Ectodermal cell (in vitro differentiated cells): ENCODE results near the gene MAML2.

ENCODE experiments used
- H3K27ac ChIP-seq: 2 replicates; pipeline ENCODE4 v1.7.0; 2013; ENCODE audit warnings: mild to moderate bottlenecking, low read depth, low read length; ENCODE audit not compliant: insufficient read depth, poor library complexity, severe bottlenecking
- H3K27me3 ChIP-seq: 2 replicates; pipeline ENCODE4 v1.7.0; 2013; ENCODE audit warnings: mild to moderate bottlenecking, low read length; ENCODE audit not compliant: insufficient read depth, control insufficient read depth, poor library complexity, severe bottlenecking
- H3K36me3 ChIP-seq: one replicate; pipeline ENCODE4 v1.7.0; 2013; ENCODE audit warnings: low read length; ENCODE audit not compliant: control insufficient read depth, insufficient read depth
- H3K4me1 ChIP-seq: one replicate; pipeline ENCODE4 v1.7.0; 2013; ENCODE audit warnings: low read length; ENCODE audit not compliant: control insufficient read depth, insufficient read depth
- H3K4me3 ChIP-seq: 2 replicates; pipeline ENCODE4 v1.7.0; 2013; ENCODE audit warnings: low read depth, low read length, control low read depth; ENCODE audit not compliant: insufficient read depth
- H3K9me3 ChIP-seq: 2 replicates; pipeline ENCODE4 v1.7.0; 2013; ENCODE audit warnings: mild to moderate bottlenecking, low read length, moderate library complexity; ENCODE audit not compliant: control insufficient read depth
- WGBS, 2 experiments: methylation state at CpG; one replicate each; pipeline ENCODE4 v1.1.7; 2013; ENCODE audit warnings: missing lambda C conversion rate in 2 of 2; 5-methylcytosine and 5-hydroxymethylcytosine counted together

MAML2 gene

GRCh38 chr11:96284401-96284800, 58.6 kb downstream of the MAML2 start:
- WGBS, 2 experiments, result 100% methylated on average over 1 of the region's 1 CpG; no CpG with 5 or more reads in 1 of the 2 experiments
- no peak overlapping the region for H3K4me3 ChIP-seq
- no peaks in the 10 kb centered on the region for H3K4me1 ChIP-seq
- no peaks in the 10 kb centered on the region for H3K27me3 ChIP-seq
- H3K27ac ChIP-seq, result no peak overlapping the region
- H3K36me3 ChIP-seq, result no peaks in the 10 kb centered on the region
- no peaks in the 10 kb centered on the region for H3K9me3 ChIP-seq

GRCh38 chr11:96282625-96283220, 60.3 kb downstream of the MAML2 start:
- H3K27ac ChIP-seq, result no peak overlapping the region
- no peaks in the 10 kb centered on the region for H3K27me3 ChIP-seq
- no peaks in the 10 kb centered on the region for H3K4me1 ChIP-seq
- H3K36me3 ChIP-seq, result no peaks in the 10 kb centered on the region
- WGBS, 2 experiments, result no CpG with 5 or more reads among the region's 2 CpGs
- no peaks in the 10 kb centered on the region for H3K9me3 ChIP-seq
- H3K4me3 ChIP-seq, result no peak overlapping the region

- no peaks in the 10 kb centered on the region for H3K36me3 ChIP-seq
- H3K27me3 ChIP-seq, result no peaks in the 10 kb centered on the region
- H3K4me1 ChIP-seq, result no peaks in the 10 kb centered on the region
- no peaks in the 10 kb centered on the region for H3K9me3 ChIP-seq
- 67 to 90% methylated on average over 1 of the region's 1 CpG for WGBS, 2 experiments
- no peak overlapping the region for H3K27ac ChIP-seq
- no peak overlapping the region for H3K4me3 ChIP-seq
Measured at GRCh38 chr11:96280444-96280843, 62.6 kb downstream of the MAML2 start.

GRCh38 chr11:96279896-96280290, 63.1 kb downstream of the MAML2 start:
- Histone ChIP-seq H3K27me3 (no peaks in the 10 kb centered on the region), H3K4me3 (no peak overlapping the region), H3K27ac (no peak overlapping the region), H3K4me1 (no peaks in the 10 kb centered on the region), H3K36me3 (no peaks in the 10 kb centered on the region), H3K9me3 (no peaks in the 10 kb centered on the region)

- Histone ChIP-seq H3K27me3 (no peaks in the 10 kb centered on the region), H3K4me3 (no peak overlapping the region), H3K4me1 (no peaks in the 10 kb centered on the region), H3K36me3 (no peaks in the 10 kb centered on the region), H3K9me3 (no peaks in the 10 kb centered on the region), H3K27ac (no peak overlapping the region)
- 82 to 89% methylated on average over 3 of the region's 3 CpGs for WGBS, 2 experiments
Measured at GRCh38 chr11:96279018-96279895, 63.7 kb downstream of the MAML2 start.

- Histone ChIP-seq H3K27ac (no peak overlapping the region), H3K36me3 (no peaks in the 10 kb centered on the region)
- WGBS, 2 experiments, result 90 to 96% methylated on average over 6 of the region's 6 CpGs
Measured at GRCh38 chr11:96278039-96278897, 64.7 kb downstream of the MAML2 start.

GRCh38 chr11:96277696-96278038, 65.3 kb downstream of the MAML2 start:
- H3K4me3 ChIP-seq, result no peak overlapping the region
- no peak overlapping the region for H3K27ac ChIP-seq
- H3K36me3 ChIP-seq, result no peaks in the 10 kb centered on the region
- no peaks in the 10 kb centered on the region for H3K4me1 ChIP-seq
- H3K27me3 ChIP-seq, result no peaks in the 10 kb centered on the region
- H3K9me3 ChIP-seq, result no peaks in the 10 kb centered on the region

More at GRCh38 chr11:96278039-96278897, 64.7 kb downstream of the MAML2 start:
- Histone ChIP-seq H3K4me1 (no peaks in the 10 kb centered on the region), H3K9me3 (no peaks in the 10 kb centered on the region), H3K27me3 (no peaks in the 10 kb centered on the region), H3K4me3 (no peak overlapping the region)

GRCh38 chr11:96276836-96277235, 66.2 kb downstream of the MAML2 start:
- WGBS, 2 experiments, result 92 to 93% methylated on average over 4 to 5 of the region's 5 CpGs
- Histone ChIP-seq H3K27ac (no peak overlapping the region), H3K4me1 (no peaks in the 10 kb centered on the region), H3K36me3 (no peaks in the 10 kb centered on the region), H3K27me3 (no peaks in the 10 kb centered on the region), H3K4me3 (no peak overlapping the region), H3K9me3 (no peaks in the 10 kb centered on the region)

- Histone ChIP-seq H3K27me3 (no peaks in the 10 kb centered on the region), H3K9me3 (no peaks in the 10 kb centered on the region), H3K36me3 (no peaks in the 10 kb centered on the region), H3K27ac (no peak overlapping the region), H3K4me1 (no peaks in the 10 kb centered on the region), H3K4me3 (no peak overlapping the region)
- WGBS, 2 experiments, result 94 to 97% methylated on average over 5 of the region's 5 CpGs
Measured at GRCh38 chr11:96275801-96276594, 67.0 kb downstream of the MAML2 start.
